GM06990 (cell line): Measurements from ENCODE around the gene TOMM40L.

Source experiments
- DNase-seq: peaks from one replicate; pipeline ENCODE4 v3.0.0-alpha.2; 2011; ENCODE audit not compliant: insufficient read length; ENCODE audit errors: extremely low read depth
- H3K27me3 ChIP-seq: replicated peaks from 2 replicates; pipeline ENCODE4 v1.6.0; 2011; ENCODE audit warnings: low read length; ENCODE audit not compliant: control insufficient read depth, insufficient read depth
- H3K36me3 ChIP-seq: 2 replicates; pipeline ENCODE4 v1.5.1; 2011; ENCODE audit warnings: low read length; ENCODE audit not compliant: control insufficient read depth, insufficient read depth
- H3K4me3 ChIP-seq: replicated peaks from 2 replicates; pipeline ENCODE4 v1.5.1; 2011; ENCODE audit warnings: low read depth, mild to moderate bottlenecking, control low read depth, low read length
- CTCF ChIP-seq: IDR thresholded peaks from 2 replicates; pipeline ENCODE4 v1.5.1; 2011; ENCODE audit warnings: low read length, control low read depth, mild to moderate bottlenecking, inconsistent platforms; ENCODE audit not compliant: insufficient read depth, poor library complexity, severe bottlenecking

The TOMM40L gene

GRCh38 chr1:161189036-161189435, 36.8 kb upstream of the TOMM40L start:
- TF ChIP-seq CTCF, result no peak
- Histone ChIP-seq H3K36me3 (no peaks in the 10 kb centered on the region), H3K4me3 (no peak overlapping the region), H3K27me3 (no peaks in the 10 kb centered on the region)
- DNase-seq, result no peak

GRCh38 chr1:161190962-161191521, 34.8 kb upstream of the TOMM40L start:
- no peak for DNase-seq
- TF ChIP-seq CTCF, result no peak
- Histone ChIP-seq H3K27me3 (no peaks in the 10 kb centered on the region), H3K4me3 (no peak overlapping the region), H3K36me3 (no peaks in the 10 kb centered on the region)

- no peak for DNase-seq
- H3K27me3 ChIP-seq, result no peaks in the 10 kb centered on the region
- no peaks in the 10 kb centered on the region for H3K36me3 ChIP-seq
- H3K4me3 ChIP-seq, result no peak overlapping the region
- TF ChIP-seq CTCF, result no peak
These were observed 33.9 kb upstream of the TOMM40L start for GRCh38 chr1:161191971-161192370.

- no peak for DNase-seq
- Histone ChIP-seq H3K36me3 (no peaks in the 10 kb centered on the region), H3K4me3 (no peak overlapping the region), H3K27me3 (no peaks in the 10 kb centered on the region)
- TF ChIP-seq CTCF, result peak; percentile 93
These were observed 33.1 kb upstream of the TOMM40L start for GRCh38 chr1:161192476-161193465.

GRCh38 chr1:161193561-161194235, 32.2 kb upstream of the TOMM40L start:
- H3K4me3 ChIP-seq, result no peak overlapping the region
- TF ChIP-seq CTCF, result no peak

More at GRCh38 chr1:161193561-161194235, 32.2 kb upstream of the TOMM40L start:
- Histone ChIP-seq H3K27me3 (no peaks in the 10 kb centered on the region), H3K36me3 (no peaks in the 10 kb centered on the region)
- DNase-seq, result no peak
